K562 (cell line): Measurements from ENCODE around the gene SLC30A1. TPM values are rescaled to one million over a fixed set of nuclear protein-coding genes. Genes with fewer than 3 reads are reported as not detected.

Source experiments
- BRF1 ChIP-seq: IDR thresholded peaks from 3 replicates; pipeline ENCODE4 v1.6.1; 2011; ENCODE audit warnings: borderline replicate concordance, mild to moderate bottlenecking; ENCODE audit not compliant: insufficient read length; ENCODE audit errors: extremely low read depth
- CBFA2T3 ChIP-seq: fragments of 450-650 bp; IDR thresholded peaks from 2 replicates; pipeline ENCODE4 v1.6.1; 2017
- E4F1 ChIP-seq: fragments of 250-450 bp; sonication (Bioruptor Pico); IDR thresholded peaks from 2 replicates; pipeline ENCODE4 v1.5.0; 2021; ENCODE audit warnings: mild to moderate bottlenecking, borderline replicate concordance
- ERF ChIP-seq: fragments of 450-650 bp; formaldehyde crosslinking; IDR thresholded peaks from 2 replicates; pipeline ENCODE4 v1.4.0; 2020; ENCODE audit warnings: mild to moderate bottlenecking, mixed read lengths
- FOS ChIP-seq: IDR thresholded peaks from 3 replicates; pipeline ENCODE4 v1.6.1; 2011; ENCODE audit not compliant: insufficient read length; ENCODE audit errors: extremely low read depth
- IRF9 ChIP-seq: fragments of 450-650 bp; IDR thresholded peaks from 2 replicates; pipeline ENCODE4 v1.6.1; 2016; ENCODE audit warnings: missing biosample characterization, missing genetic modification characterization
- MAFG ChIP-seq: fragments of 450-650 bp; conservative IDR thresholded peaks from 2 replicates; pipeline ENCODE4 v1.6.1; 2016; ENCODE audit warnings: missing genetic modification characterization, missing compliant biosample characterization
- MAZ ChIP-seq, 2 experiments: fragments of 450-650 bp in 1 of 2; sonication (generic) in 1 of 2; formaldehyde crosslinking; IDR thresholded peaks in 1 of 2; conservative IDR thresholded peaks in 1 of 2; 2 replicates each; pipeline versions ENCODE4 v1.4.0 to v1.5.0; 2020; ENCODE audit warnings: mild to moderate bottlenecking in 1 of 2, missing genetic modification reagents in 1 of 2
- MIER1 ChIP-seq: fragments of 450-650 bp; IDR thresholded peaks from 2 replicates; pipeline ENCODE4 v1.6.1; 2016; ENCODE audit warnings: antibody characterized with exemption, mild to moderate bottlenecking, low read depth
- NFATC3 ChIP-seq: fragments of 450-650 bp; IDR thresholded peaks from 2 replicates; pipeline ENCODE4 v1.6.1; 2017; ENCODE audit warnings: mild to moderate bottlenecking
- TCF7L2 ChIP-seq: fragments of 150-350 bp; IDR thresholded peaks from 2 replicates; pipeline ENCODE4 v1.6.1; 2016; ENCODE audit warnings: low read depth, mild to moderate bottlenecking, low read length, moderate library complexity
- VEZF1 ChIP-seq: fragments of 200-800 bp; sonication (Bioruptor generic); IDR thresholded peaks from 2 replicates; pipeline ENCODE4 v1.6.1; 2017; ENCODE audit warnings: missing genetic modification characterization, missing compliant biosample characterization
- ZBTB34 ChIP-seq: fragments of 250-450 bp; sonication (Bioruptor Pico); IDR thresholded peaks from 2 replicates; pipeline ENCODE4 v1.8.0; 2021; ENCODE audit warnings: mild to moderate bottlenecking, moderate library complexity
- ZBTB49 ChIP-seq: sonication (generic); formaldehyde crosslinking; IDR thresholded peaks from 2 replicates; pipeline ENCODE4 v1.8.0; 2022; ENCODE audit warnings: missing genetic modification reagents, mild to moderate bottlenecking, borderline replicate concordance
- polyA plus RNA-seq, 8 experiments: library from polyadenylated mRNA; depleted of rRNA in 4 of 8; stranded (reverse) in 5 of 8; unstranded in 3 of 8; fragments of >200 nt; fragmentation: Nextera tagmentation in 2 of 8; fragmentation: Illumina TruSeq in 1 of 8; extraction: Ambion mirVana in 2 of 8; extraction: Trizol in 1 of 8; gene quantifications; 2 replicates each; pipeline versions ENCODE4 v1.2.1 to v1.2.3, GENCODE V29; 2011 to 2014; ENCODE audit warnings: inconsistent platforms in 1 of 8, missing spikeins in 1 of 8
- total RNA-seq, 7 experiments: library from RNA; depleted of rRNA in 6 of 7; stranded (reverse); fragments of >200 nt in 6 of 7; fragmentation: Illumina TruSeq in 2 of 7; extraction: Trizol in 2 of 7; gene quantifications; 2 replicates each; pipeline versions ENCODE4 v1.2.1 to v1.2.3, GENCODE V29; 2011 to 2021; ENCODE audit warnings: low replicate concordance in 1 of 7

The SLC30A1 gene
- total and polyA plus RNA-seq, 9 of the 15 experiments (the other 6 are each of a cell fraction or from before 2014, with no cell fraction given) = 4.1 to 14.4 (median 6.6) TPM

GRCh38 chr1:211613108-211613947 is 34.4 kb upstream of the SLC30A1 start (continued):
- TF ChIP-seq ZBTB34 (CRISPR knock-in tag) (no peak), MAZ (CRISPR knock-in tag; conservative IDR thresholded peaks at IDR 0.05 in 1 of 2, IDR thresholded peaks at IDR 0.05 in 1 of 2) (peak; percentile 82 to 83), MAFG (tag) (peak; percentile 99), BRF1 (no peak), VEZF1 (CRISPR knock-in tag) (peak; percentile 76), TCF7L2 (peak; percentile 53; the same call in 1 of the 2 replicates), E4F1 (CRISPR knock-in tag) (no peak), ERF (peak; percentile 88), FOS (peak; percentile 14), MIER1 (peak; percentile 46; the same call in 1 of the 2 replicates), IRF9 (tag) (peak; percentile 87), ZBTB49 (CRISPR knock-in tag) (no peak), CBFA2T3 (peak; percentile 52), NFATC3 (no peak)
